ENCODE results near the gene F7.

Gene F7

DNA sequence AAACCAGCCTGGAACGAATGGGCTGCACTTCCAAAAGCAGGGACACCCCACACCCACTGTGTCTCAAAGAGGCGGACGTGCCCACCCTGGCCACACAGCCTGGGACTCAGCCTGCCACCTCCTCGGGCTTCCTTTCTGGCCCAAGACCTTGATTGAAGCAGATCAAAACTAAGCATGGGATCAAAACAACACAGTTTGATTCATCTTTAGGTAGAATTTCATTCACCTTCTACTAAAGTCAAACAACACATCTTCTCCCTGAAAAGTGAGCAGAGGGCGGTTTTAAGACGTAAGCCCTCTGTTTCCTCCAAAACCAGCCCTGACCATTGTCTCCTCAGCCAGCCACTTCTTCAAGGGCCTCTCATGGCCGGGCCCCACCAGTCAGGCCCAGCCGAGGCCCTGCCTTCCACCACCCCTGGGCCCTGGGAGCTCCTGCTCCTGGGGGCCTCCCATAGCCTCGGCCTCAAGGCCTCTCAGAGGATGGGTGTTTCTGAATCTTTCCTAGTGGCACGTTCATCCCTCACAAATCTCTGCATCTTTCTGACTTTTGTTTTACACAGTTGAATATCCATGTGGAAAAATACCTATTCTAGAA lies 10.7 kb downstream of the F7 start:
- in situ Hi-C loops (cut with MboI; ENCODE audit: low sequenced_read_pairs) = no loop called here

DNA sequence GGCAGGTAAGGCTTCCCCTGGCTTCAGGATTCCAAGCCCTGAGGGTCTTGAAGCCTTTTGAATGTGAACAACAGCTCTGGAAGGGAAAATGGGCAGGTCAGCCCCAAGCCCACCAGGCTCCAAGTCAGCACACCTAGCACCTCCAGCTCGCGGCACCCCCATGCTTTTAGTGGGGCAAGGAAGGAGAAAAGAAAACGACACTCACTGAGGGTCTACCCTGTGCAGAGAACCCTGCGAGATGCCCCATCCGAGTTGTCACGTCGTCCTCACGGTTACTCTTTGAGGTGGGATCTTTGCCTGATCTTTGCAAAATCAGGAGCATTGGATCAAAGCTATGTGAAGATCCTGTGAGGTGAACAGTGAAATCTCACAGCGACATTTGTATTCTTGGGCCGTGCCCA lies 11.3 kb downstream of the F7 start:
- in situ Hi-C loops (cut with MboI; ENCODE audit: low sequenced_read_pairs) = no loop called here

DNA sequence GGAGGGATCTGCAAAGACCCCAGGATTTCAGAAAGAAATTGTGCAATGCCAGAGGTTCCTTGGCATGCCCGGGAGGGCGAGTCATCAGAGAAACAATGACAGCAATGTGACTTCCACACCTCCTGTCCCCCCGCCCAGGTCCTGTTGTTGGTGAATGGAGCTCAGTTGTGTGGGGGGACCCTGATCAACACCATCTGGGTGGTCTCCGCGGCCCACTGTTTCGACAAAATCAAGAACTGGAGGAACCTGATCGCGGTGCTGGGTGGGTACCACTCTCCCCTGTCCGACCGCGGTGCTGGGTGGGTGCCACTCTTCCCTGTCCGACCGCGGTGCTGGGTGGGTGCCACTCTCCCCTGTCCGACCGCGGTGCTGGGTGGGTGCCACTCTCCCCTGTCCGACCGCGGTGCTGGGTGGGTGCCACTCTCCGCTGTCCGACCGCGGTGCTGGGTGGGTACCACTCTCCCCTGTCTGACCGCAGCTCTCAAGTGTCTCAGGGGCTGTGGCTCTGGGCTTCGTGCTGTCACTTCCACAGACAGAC lies 11.8 kb downstream of the F7 start:
- in situ Hi-C loops (cut with MboI; ENCODE audit: low sequenced_read_pairs) = no loop called here

DNA sequence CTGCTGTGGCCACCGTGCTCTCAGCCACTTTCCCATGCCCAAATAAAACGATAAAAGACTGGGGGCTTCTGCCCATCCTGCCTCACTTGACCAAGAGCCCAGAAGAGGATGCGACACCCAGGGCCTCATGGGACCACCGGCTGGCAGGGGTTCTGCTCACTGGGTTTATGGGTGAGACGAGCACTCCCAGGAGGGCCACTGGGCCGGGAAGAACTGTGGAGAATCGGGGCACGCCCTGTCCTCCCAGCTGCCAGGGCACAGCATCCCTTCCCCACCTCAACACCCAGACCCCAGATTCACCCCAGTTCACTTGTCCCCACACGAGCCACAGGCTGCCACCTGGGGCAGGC lies 12.3 kb downstream of the F7 start:
- in situ Hi-C loops (cut with MboI; ENCODE audit: low sequenced_read_pairs) = no loop called here

DNA sequence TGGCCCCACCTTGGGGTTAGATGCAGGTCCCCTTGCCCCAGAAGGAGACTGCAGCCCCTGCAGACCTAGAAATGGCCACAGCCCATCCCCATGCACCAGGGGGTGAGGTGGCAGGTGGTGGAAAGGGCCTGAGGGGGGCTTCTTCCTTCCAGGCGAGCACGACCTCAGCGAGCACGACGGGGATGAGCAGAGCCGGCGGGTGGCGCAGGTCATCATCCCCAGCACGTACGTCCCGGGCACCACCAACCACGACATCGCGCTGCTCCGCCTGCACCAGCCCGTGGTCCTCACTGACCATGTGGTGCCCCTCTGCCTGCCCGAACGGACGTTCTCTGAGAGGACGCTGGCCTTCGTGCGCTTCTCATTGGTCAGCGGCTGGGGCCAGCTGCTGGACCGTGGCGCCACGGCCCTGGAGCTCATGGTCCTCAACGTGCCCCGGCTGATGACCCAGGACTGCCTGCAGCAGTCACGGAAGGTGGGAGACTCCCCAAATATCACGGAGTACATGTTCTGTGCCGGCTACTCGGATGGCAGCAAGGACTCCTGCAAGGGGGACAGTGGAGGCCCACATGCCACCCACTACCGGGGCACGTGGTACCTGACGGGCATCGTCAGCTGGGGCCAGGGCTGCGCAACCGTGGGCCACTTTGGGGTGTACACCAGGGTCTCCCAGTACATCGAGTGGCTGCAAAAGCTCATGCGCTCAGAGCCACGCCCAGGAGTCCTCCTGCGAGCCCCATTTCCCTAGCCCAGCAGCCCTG lies 12.8 kb downstream of the F7 start:
- in situ Hi-C loops (cut with MboI; ENCODE audit: low sequenced_read_pairs) = no loop called here

DNA sequence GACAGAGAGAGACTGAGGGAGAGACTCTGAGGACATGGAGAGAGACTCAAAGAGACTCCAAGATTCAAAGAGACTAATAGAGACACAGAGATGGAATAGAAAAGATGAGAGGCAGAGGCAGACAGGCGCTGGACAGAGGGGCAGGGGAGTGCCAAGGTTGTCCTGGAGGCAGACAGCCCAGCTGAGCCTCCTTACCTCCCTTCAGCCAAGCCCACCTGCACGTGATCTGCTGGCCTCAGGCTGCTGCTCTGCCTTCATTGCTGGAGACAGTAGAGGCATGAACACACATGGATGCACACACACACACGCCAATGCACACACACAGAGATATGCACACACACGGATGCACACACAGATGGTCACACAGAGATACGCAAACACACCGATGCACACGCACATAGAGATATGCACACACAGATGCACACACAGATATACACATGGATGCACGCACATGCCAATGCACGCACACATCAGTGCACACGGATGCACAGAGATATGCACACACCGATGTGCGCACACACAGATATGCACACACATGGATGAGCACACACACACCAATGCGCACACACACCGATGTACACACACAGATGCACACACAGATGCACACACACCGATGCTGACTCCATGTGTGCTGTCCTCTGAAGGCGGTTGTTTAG lies 13.7 kb downstream of the F7 start:
- in situ Hi-C loops (cut with MboI; ENCODE audit: low sequenced_read_pairs) = no loop called here

DNA sequence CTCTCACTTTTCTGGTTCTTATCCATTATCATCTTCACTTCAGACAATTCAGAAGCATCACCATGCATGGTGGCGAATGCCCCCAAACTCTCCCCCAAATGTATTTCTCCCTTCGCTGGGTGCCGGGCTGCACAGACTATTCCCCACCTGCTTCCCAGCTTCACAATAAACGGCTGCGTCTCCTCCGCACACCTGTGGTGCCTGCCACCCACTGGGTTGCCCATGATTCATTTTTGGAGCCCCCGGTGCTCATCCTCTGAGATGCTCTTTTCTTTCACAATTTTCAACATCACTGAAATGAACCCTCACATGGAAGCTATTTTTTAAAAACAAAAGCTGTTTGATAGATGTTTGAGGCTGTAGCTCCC lies 14.2 kb downstream of the F7 start:
- in situ Hi-C loops (cut with MboI; ENCODE audit: low sequenced_read_pairs) = no loop called here

DNA sequence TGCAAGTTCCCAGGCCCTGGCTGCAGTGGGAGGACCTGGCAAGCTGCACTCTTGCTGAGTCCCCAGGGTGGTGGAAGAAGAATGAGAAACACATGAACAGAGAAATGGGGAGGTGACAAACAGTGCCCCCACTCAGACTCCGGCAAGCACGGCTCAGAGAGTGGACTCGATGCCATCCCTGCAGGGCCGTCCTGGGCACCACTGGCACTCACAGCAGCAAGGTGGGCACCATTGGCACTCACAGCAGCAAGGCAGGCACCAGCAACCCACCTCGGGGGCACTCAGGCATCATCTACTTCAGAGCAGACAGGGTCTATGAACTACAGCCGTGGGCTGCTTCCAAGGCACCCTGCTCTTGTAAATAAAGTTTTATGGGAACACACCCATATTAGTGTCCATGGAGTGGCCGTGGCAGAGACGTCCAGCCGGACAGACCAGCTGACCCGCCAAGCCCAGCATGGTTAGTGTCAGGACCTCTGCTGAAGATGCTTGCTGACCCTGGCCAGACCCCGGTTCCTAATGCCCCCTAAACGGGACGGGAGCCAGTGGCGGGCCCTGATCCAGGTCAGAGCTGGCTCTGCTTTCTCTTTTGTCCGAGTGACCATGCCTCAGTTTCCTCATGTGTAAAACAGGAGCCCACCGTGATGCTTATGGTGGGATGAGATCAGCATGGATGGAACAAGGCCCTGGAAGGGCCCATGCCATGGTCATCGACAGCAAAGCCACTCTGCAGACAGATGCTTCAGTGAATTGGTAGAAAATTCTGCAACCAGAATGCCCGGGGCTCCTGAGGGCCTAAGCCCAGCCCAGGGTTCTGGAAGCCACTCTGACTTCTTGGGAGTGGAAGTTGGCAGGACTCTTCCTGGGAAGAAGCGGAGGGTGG lies 14.9 kb downstream of the F7 start:
- in situ Hi-C loops (cut with MboI; ENCODE audit: low sequenced_read_pairs) = no loop called here

DNA sequence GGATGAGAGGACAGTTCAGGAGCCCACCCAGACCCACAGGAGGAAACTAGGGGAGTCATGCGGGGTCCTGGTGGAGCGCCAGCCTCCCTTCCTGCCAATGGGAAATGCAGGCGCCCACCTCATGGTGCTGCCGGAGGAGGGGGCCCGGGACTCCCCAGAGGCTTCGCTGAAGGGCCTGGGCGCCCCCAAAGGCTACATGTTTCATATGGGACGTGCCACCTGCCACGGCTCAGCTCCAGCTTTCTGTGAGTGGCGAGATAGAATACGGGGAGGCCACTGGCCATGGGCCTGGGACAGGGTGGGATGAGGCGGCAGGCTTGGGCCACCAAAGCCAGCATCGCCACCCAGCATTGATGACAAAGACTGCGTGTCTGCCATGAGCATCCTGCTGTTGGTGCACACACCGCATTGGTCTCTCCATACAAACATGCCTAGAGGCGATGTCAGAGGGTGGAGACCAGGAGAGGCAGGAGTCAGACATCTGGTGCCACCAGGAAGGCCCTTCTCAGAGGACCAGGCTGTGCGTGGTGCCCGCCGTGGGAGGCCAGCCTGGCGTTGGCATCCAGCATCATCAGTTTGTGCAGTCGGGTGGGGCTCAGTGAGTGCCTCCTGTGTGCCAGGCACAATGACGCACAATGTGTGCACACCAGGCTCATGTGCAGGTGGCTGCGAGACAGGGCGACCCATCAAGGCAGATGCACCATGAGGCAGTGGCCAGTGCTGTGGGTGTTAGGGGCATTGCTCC lies 15.8 kb downstream of the F7 start:
- in situ Hi-C loops (cut with MboI; ENCODE audit: low sequenced_read_pairs) = no loop called here

DNA sequence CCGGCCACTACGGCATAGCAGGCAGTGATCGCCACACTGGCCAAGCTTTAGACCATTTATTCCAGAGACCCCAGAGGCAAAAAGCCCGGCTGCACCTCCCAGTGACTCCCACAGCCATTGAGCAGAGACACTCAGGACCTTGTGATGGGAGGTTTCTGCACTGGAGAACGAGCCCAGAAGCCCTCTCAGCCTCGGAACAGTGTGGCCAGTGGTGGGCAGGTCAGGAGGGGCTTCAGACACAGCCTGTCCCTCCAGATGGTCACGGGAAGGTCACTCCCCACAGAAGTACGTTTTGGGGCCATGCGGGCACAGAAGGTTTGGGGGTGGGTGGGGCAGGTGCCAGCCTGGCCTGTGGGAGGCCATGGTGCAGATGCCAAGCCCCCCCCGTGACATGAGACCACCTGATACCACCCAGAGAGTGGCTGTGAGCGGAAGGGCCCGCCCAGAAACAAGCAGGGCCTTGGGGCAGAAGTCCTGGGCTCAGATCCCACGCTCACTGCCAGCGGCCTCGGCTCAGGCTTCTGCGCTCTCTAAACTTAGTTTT lies 16.4 kb downstream of the F7 start:
- in situ Hi-C loops (cut with MboI; ENCODE audit: low sequenced_read_pairs) = no loop called here

DNA sequence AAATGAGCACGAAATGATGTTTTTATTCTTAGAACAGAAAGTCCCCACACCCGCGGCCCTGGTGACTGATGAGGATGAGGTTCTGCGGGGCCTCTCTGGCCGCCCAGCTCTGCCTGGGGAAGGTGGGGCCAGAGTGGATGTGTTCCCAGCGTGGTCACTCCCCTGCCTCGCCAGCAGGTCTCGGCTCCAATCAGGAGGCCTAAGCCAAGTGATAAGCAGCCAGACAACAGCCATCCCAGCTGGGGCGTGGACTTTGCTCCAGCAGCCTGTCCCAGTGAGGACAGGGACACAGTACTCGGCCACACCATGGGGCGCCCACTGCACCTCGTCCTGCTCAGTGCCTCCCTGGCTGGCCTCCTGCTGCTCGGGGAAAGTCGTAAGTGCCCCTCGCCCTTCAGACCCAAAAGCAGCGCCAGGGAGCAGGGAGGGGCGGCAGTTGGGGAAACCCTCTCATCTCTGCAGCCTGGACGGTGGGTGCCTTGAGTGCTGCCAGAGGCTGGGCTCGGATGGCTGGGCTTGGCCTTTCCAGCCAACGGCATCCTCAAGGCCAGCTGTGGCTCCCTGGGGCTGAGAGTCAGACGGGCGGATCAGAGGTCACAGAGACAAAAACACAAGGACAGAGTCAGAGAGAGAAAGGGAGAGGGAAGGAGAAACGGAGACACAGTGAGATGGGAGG lies 17.1 kb downstream of the F7 start, which contains the start of gene F10:
Gene F10 (plus strand): TSS at position 250 of the 676 bp plus-strand sequence. CDS start 57 bp downstream, at position 307.
- in situ Hi-C loops (cut with MboI; ENCODE audit: low sequenced_read_pairs) = no loop called here

DNA sequence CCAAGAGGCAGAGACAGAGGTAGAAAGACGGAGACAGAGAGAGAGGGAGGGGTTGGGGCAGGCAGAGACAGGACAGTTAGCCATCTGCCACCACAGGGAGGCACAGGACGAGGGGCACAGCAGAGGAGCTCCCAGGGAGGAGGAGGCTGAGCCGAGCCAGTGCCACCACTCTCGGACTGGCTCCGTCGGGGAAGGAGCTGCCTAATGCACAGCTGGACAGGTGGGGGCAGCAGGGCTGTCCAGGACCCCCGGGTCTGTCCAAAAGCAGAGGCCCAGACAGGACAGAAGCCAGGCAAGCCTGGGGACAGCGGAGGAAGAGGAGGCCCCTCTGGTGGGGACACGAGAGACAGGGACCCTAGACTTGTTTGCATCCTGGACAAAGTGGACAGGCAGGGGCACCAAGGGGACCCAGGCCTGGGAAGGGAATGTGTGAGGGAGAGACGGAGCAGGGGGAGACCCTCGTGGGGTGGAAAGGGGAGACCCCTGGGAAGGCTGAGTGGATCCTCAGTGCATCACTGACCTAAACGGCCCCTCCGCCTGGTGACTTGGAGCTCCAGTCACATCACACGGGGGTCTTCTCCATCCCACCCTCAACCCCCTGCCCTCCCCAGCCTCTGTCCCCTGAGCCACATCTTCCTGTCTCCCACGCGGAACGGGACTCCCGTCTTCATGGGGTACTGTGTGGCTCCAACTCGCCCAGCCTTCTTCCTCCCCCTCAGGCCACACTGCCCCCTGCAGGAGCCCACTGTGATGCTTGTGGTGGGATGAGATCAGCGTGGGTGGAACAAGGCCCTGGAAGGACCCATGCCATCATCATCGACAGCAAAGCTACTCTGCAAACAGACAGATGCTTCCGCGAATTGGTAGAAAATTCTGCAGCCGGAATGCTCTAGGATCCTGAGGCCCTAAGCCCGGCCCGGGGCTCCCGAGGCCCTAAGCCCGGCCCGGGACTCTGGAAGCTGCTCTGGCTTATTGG lies 17.9 kb downstream of the F7 start:
- in situ Hi-C loops (cut with MboI; ENCODE audit: low sequenced_read_pairs) = no loop called here

DNA sequence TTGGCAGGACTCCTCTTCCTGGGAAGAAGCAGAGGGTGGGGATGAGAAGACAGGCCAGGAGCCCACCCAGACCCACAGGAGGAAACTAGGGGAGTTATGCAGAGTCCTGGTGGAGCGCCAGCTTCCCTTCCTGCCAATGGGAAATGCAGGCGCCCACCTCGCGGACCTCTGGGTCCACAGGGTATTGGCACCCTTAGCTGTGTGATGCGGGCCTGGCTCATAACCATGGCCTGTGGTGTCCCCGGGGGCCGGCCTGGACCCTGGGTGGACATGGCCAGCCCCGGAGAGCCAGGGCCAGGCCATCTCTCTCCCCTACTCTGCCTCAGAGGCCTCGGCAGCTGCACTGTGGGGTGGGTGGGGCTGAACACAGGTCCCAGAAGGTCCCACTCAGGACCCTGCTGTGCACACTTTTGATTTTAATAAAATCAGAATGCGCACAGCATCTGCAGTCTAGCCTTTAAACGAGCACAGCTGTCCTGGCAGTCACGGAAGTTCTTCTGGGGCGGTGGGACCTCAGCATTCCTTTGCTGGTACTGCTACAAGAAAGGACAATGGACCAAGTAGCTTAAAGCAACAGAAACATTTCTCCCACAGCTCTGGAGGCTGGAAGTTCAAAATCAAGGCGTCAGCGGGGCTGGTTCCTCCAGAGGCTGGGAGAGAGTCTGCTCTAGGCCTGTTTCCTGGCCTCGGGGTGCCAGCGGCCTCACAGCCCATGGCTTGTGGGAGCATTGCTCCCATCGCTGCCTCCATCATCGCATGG lies 18.8 kb downstream of the F7 start:
- in situ Hi-C loops (cut with MboI; ENCODE audit: low sequenced_read_pairs) = no loop called here

DNA sequence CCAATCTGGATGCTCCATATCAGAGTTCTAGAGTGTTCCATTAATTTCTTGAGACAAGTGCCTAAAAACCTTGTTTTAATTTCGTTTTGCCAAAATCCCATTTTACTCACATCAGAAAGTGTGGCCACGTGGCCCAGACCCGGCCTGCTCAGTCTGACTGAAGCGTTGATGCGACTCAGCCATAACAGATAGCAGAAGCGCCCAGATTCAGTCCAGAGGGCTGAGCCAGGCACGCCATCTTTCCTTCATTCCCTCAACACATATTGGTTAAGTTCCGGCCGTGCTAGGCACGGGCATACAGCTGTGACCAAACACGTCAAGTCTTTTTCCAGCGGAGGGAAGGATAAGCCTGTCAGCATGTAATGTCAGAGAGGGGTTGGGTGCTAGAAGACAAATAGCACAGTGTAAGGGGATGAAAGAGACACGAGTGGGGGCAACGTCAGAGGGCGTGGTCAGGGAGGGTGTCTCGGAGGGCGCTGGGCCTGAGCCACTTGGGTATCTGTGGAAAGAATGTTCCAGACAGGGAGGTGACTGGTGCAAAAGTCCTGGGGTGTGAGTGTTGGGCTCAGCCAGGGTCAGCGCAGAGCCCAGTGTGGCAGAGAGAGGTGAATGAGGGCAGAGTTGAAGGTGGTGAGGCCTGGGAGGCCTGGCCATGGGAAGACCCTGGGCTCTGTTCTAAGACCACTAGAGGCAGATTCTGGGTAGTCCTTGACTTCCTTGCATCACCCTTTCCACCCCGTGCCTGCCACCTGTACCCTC lies 20.1 kb downstream of the F7 start:
- in situ Hi-C loops (cut with MboI; ENCODE audit: low sequenced_read_pairs) = no loop called here

DNA sequence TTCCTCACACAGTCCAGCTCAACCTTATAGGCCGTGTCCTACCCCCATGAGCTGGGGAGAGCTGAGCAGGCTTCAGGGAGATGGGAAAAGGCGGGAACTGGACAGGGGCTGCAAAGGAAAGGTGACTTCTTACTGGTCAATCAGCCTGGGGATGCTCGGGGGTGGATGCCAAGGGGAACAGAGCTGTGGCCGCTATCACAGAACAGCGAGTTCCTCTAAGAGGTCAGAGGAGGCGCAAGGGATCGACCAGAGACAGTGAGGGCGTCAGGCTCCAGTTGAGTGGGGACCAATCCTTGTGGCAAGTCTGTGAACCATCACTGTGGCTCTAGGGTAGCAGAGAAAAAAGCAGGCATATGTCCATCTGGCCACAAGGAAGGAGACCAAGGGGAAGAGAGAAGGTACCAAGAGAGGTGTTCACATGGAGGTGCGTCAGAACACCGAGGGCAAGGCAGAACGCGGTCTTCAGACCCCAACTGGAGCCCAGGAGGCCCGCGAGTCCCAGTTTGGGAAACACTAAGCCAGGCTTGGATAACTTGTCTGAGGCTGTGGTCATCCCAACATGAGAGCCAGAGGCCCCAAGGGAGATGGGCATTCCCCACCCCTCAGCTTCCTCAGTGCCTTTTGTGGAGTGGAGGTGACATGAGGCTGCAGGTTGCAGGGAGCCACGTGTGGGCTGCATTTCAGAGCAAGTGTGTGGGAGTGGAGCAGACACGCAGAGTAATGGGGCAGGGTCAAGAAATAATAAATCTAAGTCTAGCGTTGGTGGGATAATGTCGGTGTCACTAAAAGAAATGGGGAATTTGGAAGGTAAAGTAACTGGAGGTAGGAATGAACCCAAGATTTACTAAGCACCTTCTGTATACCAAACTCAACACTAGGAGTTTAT lies 20.9 kb downstream of the F7 start:
- in situ Hi-C loops (cut with MboI; ENCODE audit: low sequenced_read_pairs) = no loop called here

DNA sequence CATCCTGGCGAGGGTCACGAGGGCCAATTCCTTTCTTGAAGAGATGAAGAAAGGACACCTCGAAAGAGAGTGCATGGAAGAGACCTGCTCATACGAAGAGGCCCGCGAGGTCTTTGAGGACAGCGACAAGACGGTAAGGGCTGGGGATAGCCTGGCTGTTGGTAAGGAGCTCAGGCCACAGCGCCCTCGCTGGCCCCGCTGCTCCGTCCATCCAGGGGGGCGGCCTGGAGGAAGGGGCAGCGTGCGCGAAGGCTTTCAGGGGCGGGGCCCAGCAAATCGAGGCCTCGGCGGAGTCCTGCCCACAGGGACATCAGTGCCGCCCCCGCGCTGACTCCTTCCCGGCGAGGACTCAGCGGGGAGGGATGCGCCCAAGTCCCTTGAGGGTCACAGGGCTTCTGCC lies 23.9 kb downstream of the F7 start:
- in situ Hi-C loops (cut with MboI; ENCODE audit: low sequenced_read_pairs) = no loop called here

Data from hTERT RPE-1 (cell line).